Measurements from ENCODE around the gene CHIC1. TPM values are rescaled to one million over a fixed set of nuclear protein-coding genes. Genes with fewer than 3 reads are reported as not detected.

Gene CHIC1
- total RNA-seq, 1 experiment from 2014 or later: 8.6 TPM

Other genes starting within 250 kb of the CHIC1 start
- gene CDX4, start 116.1 kb upstream of the CHIC1 start, total RNA-seq (2021): not detected in 2 replicates

All from PC-9 (cell line).